GM18519 (cell line): ENCODE results near the gene ABR.

Experiments
- ATAC-seq: cut with Tn5 transposase; IDR thresholded peaks from one replicate; pipeline ENCODE4 v1.9.1; 2021; ENCODE audit warnings: mild to moderate bottlenecking, moderate library complexity; ENCODE audit not compliant: unreplicated experiment, low FRiP score

Gene ABR

DNA sequence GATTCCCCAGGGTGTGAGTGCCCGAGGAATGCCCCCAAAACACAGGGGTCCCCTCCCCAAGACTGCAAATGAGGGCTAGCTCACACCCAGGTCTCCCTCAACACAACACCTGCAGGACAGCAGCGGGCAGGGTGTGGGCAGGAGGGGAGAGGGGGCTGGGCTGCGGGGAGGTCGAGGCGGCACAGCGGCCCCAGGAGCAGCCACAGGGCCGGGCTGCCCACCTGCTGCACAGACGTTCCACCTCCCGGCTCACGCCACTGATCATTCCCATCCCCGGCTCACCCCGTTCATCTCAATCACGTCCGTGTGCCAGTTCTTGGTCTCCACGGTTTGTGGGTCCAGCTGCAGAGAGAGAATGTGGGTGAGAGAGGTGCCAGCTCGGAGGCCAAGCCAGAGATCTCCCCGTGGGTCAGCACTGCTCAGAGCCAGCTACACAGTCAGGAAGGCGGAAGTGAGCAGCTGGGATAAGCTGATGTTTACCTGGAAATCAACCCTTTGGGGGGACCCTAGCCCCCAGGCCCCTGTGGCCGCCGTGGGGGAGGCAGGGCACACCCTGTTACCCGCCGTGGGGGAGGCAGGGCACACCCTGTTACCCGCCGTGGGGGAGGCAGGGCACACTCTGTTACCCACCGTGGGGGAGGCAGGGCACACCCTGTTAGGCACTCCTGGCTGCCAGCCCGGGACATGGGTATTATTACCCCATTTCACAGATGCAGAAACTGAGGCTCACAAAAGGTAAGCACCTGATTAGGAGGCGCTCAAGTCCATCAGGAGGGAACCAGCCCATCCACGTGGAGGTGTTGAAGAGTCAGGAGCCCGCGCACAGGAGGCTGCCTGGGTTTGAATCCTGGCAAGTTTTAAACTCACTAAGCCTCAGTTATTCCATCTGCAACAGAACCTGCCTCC is 166.7 kb downstream of the ABR start:
- no peak for ATAC-seq

DNA sequence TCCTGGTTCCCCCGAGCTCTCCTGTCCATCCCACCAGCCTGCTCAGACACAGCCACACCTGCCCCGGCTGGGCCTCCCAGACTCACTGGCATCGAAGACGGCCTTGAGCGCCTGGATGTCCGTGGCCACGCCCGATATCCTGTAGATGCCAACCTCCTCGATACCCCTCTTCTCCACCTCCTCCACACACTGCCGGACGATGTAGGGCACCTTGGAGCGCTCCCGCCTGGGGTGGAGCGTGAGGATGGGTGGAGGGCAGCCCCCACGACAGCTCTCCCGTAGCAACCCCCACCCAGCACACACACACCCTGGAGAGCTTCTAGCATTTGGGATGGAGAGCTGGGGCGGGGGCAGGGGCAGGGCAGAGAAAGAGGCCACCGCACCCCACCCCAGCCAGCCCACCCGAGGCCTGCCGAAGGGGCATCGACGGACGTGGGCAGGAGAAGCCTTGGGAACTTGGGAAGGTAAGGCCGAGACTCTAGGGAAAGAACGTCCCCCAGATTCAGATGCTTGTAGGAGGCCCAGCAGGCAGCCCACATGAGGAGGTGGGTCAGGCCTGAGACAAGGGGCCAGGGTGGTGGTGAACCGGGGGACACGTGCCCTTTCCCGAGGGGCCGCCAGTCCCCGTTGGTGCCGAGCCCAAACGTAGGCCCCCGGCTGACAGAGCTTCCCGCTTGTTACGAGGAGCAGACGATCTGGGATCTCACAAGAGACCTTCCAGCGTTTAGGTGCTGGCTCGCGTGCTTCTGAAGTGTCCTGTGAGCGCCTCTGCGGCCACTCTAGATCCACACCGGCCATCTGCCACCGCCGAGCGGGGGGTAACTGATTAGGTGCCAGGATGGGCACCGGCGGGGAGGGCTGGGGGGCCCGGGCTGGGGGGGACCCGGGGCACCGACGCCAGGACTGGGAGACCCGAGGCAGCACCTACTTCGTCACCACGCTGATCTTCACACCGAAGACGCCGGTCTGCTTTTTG is 167.7 kb downstream of the ABR start:
- ATAC-seq, result no peak

DNA sequence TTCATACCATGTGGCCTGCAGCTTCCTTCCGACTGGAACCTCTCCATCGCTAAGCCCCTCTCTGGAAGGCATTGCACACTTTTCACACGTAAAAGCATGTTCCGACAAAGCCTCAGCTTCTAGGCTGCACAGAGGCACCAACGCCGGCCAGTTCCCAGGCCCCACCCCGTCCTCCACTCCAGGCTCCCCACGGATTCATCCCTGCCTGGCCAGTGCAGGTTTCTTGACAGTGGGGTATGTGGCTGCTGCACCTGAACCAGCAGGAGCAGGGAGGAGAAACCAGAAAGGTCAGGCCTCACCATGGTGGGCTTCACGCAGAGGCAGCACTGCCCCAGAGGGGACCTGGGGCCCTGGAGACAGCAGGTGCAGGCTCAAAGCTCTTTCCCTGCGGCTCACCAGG is 168.6 kb downstream of the ABR start:
- ATAC-seq, result no peak

DNA sequence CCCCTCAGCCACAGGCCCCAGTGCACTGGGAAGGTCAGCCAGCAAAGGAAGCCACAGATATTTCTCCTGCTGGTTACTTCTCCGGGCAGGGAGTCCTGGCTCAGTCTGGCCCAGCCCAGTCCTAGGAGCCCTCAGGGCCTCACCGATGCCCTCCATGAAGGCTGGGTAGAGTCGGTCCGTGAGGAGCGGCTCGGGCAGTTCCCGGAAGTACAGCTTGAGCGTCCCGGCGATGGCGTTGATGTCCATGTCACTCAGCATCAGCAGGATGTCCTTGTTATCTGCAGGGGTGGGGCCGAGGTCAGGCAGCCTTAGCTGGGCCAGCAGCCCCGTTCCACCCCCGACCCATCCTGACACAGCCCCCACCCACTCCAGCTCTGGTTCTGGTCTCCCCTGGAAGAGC is 169.2 kb downstream of the ABR start:
- ATAC-seq, result no peak

DNA sequence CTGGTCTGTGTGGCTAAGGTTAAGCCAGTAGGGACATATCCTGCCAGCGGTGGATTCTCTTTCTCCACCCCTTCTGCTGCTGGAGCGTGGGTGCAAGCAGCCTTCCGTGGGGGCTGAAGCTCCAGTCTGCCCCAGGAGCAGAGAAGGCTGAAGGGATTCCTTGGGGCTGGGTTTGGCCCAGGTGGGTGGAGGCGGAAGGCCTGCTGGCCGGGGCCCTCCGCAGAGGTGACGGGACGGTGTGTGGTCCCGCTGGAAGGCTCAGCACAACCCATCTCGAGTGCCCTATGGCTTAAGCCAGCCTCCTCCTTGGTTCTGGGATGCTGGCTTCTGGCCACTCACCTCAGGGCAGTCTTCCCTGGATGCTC is 169.7 kb downstream of the ABR start:
- no peak for ATAC-seq

DNA sequence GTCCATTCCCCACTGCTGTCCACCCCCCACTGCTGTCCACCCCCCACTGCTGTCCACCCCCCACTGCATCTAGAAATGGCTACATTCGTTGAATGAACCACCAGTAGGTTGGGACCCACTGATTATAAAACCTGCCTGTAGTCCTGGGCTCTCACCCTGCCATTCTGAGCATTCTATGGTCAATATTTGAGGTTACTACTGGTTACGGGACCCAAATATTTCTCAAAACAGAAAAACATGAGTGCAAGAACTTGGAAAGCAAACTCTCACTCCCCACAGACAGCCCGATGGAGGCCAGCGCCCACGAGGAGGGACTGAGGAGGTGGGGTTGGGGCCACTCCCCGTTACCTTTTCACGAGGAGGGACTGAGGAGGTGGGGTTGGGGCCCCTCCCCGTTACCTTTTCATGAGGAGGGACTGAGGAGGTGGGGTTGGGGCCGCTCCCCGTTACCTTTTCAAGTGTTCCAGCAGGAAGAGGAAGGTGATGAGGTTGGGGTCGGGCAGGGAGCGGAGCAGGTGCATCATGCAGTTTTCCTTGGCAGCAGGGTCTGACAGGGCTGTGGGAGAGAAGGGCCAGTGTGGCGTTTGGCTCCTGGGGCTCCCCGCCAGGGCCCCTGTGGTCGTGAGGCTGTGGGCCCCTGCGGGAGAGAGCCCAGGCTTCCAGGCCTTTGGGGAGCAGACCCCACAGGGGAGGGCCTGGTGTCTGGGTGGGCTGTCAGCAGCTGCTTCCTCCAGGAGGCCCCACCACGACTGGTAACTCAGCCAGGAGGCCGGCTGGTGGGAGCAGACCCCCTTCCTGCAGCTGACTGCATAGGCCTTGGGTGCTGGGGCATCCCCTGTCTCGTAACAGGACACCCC is 170.3 kb downstream of the ABR start:
- no peak for ATAC-seq

DNA sequence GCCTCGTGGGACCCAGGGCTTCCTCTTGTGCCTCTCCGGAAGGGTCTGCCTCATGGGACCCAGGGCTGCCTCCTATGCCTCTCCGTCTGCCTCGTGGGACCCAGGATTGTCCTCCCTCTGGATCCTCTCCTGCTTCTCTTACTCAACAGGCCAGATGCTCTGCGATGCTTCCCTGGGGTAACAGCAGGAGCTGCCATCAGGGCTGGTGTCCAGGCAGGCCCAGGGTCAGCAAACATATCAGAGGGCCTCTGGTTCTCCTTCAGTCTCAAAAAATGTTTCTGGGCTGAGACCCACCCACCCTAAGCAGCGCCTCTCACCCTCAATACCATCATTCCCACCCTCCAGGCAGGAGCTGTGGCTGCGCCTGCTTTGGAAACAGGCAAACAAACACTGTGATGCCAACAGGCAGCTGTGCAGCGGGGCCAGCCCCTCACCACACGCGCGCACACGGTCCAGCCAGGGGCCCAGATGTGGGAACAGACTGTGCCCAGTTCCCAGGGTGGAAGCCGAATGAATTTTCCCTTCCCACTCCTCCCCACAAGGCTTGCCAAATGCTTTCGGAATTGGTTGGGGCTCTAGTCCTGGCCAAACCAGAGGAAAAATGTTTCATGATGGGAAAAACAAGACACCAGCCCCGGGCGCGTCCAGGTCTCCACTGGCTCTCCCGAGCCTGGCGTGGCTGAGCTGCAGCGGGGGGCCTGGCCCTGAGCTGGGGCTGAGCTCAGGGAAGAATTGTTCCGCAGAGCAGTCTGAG is 171.6 kb downstream of the ABR start:
- no peak for ATAC-seq

DNA sequence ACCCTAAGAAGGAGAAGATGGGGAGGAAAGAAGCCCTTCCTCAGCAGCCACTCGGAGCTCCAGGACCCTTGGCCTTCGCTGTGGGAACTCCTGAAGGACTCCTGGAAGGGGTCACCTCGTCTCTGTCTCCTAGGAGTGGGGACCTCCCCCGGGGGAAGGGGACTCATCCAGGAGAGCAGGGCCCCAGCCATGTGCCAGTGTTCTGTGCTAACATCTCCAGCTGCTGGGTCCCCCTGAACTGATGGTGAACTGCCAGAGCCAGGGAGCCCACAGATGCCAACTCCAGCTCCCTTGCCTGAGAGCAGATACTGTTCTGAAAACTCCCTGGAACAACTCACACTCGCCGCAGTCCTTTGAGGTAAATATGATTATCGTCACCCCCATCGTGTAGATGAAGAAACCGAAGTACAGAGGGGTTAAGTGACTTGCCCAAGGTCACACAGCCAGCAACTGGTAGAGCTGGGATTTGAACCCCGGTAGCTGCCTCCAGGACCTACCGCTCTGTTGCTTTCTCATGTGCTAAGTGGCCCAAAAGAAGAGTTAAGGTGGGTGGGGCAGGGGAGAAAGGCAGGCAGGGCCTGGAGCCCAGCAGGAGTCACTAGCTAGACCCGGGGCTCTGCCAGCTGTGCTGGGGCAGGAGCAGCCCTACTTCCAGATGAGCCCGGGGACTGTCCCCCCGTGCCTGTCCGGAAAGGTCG is 172.3 kb downstream of the ABR start:
- no peak for ATAC-seq

DNA sequence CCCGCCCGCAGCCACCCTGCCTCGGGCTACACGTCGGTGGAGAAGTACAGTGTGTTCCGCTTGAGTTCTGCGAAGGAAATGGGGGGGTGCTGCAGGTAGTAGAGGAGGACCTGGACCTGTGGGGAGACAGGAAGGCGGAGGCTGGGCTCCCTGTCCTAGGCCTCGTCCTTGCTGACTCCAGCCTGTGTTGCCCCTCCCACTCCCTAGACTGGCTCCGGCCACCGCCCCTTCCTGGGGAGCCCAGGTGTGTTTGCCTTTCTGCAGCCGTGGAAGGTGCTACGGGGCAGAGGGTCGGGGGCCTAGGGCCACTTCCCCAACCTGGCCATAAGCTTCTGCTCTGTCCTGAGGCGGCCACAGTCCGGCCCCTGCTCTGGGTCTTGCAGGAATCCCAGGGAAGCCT is 173.7 kb downstream of the ABR start:
- no peak for ATAC-seq

DNA sequence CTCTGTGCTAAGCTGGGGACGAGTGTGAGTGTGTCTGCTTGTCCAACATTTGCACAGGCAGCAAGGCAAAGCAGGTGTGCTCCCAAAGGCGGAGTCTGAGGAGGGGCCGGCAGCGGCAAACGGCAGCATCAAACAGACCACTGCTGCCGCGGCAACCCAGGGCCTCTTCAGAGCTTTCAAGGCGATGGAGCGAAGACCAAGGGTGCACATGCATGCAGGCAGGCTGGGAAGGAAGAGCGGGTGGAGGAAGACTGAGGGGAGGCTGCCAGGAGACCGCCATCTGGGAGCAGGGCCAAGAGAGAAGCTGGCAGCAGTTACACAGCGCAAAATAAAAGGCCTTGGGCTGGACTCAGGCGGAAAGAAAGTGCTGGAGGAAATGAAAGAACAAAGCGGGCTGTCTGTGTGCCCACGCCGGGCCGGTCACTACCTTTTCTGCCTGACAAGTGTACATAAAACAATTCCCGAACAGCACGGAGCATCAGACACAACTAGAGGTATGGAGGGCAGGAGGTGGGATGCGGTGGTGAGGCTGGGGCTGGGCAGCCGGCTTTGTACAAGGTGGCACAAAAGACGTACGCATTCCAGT is 174.3 kb downstream of the ABR start:
- no peak for ATAC-seq

DNA sequence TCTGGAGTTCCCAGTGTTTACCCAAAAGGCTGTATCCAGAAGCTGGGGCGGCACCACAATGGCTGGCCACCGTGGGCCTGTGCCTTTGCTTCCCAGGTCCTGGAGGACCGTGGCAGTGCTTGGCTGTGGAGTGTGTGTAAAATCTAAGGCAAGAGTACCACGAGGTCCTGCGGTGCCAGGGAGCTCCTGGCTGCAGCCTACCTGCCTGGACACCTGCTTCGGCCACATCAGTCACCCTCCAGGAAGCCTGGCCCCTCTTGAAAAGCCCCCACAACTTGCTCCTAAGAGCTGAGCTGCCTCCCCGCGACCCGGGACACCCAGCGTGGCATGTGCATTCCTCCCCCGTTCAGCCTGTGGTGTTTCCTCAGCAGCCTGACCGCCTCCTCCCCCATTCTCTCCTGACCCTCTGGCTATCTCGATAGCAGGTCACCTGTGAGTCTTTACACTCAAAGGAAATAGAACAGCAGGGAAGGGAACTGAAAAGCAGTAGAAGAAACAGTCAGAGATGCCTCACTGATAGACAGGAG is 174.9 kb downstream of the ABR start:
- ATAC-seq, result no peak

DNA sequence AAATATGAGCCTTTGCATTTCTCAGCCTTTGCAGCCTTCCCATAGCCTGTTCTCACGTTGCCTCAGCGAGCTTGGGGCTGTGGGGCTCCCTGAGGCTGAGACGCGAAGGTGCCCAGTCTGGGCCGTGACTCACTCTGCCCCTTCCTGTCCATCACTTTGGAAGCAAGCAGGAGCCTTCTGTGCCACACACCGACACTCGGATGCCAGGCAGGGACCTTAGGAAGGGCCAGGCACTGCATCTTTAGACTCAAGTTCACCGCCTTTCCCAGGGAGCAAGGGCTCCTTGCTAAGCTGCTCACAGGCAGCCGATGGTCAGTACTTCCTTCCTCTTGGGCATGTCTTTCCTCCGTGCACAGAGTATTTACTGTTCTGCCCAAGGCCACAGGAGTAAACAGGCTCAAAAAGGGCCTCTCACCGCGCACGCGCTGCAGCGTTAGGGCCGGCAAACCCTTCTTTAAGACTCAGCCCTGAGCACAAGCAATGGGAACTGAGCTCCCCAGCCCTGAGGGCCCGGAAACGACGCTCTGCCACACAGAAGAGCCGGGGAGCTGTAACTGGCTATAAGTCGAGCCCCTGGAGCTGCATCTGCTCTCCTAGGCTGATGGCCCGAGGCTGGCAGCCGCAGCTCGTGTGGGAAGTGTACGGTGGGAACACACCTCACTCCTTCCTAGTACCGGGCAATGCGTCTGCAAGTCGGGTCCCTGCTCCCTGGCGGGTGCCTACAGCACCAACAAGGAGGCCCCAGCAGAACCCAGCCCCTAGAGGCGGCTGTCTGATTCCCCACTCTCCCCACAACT is 175.6 kb downstream of the ABR start:
- ATAC-seq, result no peak

DNA sequence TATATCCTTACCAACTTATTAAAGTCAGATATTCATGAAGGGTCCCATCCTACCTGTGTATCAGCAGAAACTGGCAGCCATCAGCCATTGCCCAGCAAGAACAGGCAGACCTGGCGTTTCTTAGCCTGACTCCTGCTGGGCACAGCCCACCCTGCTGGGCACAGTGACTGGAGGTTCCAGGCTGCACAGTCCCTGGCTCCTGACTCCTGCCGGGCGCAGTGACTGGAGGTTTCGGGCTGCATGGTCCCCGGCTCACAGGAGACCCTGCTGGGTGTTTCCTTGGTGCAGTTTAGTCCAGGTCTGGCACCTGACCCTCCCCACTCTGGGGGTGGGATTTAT is 176.2 kb downstream of the ABR start:
- ATAC-seq, result no peak

DNA sequence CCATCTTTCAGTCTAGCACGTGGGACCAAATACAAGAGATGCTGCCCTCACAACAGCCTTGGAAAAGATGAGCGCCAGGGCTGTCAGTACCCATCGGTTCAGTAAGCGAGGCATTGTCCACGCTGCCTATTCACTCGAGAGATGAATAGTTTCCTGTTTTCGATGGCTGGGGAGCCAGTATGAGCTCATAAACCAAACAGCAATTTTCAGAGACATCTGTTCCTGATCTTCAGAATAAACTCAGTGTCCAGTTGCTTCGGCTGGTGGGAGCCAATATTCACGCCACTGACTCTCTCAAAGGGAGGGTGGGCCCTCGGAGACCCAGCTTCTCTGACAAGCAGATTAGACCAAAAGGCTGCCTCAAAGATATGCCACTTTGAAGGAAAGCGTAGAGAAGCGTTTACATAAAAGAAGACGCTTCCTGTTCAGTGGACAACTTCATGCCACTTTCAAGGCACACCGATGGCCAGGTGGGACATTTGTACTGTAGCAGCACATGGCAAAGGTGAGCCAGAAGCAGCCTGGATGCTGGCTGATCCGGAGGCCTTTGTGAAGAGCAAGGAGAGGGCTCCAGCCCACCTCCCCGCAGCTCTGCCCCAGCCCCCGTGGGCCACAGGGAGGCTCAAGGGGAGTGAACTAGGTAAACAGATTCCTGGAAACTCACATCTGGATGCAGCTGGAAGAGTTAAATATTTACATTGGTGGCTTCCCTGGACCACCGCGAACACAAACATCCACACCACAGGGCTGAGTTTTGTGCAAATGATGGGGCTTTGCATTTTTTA is 176.8 kb downstream of the ABR start:
- no peak for ATAC-seq

DNA sequence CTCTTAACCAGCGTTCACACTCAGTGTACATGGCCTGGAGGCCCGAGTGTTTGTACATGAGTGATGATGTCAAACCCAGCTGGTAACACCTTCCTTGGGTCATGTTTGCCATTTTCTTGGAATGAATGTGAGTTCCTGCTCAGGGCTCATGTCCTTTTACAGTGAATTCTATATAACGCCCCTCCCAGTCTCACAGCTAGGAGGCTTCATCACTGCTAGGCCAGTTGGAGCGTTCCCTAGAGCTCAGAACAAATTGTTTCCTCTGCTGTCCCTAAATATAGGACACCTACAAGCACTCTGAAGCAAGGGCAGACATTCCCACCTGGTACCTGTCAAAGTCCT is 177.4 kb downstream of the ABR start:
- ATAC-seq, result no peak

DNA sequence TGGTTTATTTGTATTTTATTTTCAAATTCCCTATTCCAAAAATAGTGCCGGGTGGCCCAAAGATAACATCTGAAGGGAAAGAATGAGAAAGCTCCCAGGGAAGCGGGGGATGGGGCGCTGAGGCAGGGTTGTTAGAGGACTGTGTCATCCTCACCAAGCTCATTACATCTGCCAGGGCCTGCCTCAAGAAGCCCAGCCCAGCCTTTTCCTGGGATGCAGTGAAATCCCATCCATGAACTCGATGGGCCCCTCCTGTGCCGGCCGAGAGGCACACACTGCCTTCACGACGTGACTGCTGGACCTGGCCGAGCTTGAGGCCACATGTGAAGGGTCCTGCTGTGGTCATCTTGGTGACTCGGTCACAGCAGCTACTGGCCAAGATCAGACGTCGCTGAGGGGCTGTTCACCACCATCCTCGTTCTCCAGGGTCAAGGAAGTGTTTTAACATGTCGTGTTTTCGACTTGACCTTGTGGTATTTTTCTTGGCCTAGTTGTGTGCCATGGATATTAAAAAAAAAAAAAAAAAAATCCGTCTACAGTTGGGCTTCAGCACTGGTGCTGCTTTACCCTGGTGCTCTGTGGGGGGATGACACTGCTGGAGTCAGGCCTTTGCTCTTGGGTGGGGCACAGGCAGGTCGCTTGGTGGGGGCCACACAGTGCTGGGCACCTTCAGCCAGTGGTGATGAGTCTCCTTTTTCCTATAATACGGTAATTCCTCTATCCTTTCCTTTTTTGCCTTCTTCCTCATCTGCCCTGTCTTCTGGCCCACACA is 178.0 kb downstream of the ABR start:
- no peak for ATAC-seq
